ENCODE data around the gene PTGR2. TPM values are rescaled to one million over a fixed set of nuclear protein-coding genes. Genes with fewer than 3 reads are reported as not detected.

The PTGR2 gene
- total RNA-seq, 1 experiment from 2014 or later = 17.1 TPM

DNA sequence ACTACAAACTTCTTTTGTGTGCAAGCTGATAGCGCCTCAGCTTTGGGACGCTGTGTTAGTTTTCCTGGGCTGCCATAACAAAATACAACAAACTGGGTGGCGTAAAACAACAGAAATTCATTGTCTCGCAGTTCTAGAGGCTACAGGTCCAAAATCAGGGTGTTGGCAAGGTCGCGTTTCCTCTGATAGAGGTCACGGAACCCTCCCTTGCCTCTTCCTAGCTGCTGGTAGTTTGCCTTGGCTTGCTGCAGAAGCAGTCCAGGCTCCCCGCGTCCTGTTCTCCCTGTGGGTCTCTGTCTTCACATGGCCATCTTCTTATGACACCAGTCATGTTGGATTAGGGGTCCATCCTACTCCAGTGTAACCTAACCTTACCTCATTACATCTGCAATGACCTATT is 32.8 kb upstream of the PTGR2 start:
- no peak overlapping the region for H3K4me3 ChIP-seq (ENCODE audit: low read depth in 2 of 2, low read length in 2 of 2)
- H3K27me3 ChIP-seq (ENCODE audit: control insufficient read depth, insufficient read depth, low read length) = no peaks in the 10 kb centered on the region
- intact Hi-C loops (cut with micrococcal nuclease; ENCODE audit: unreplicated experiment) = no loop called here
- in situ Hi-C loops (cut with HindIII; ENCODE audit: low pct_unique_long_range_greater_than_20kb, low sequenced_read_pairs) = no loop called here
- TF ChIP-seq REST (IDR thresholded peaks at IDR 0.05; ENCODE audit: insufficient read depth in 1 of 2, low read depth in 2 of 2, low read length in 1 of 2) (no peak), TCF7L2 (IDR thresholded peaks at IDR 0.05; ENCODE audit: low read depth, low read length) (no peak), SIN3A (IDR thresholded peaks at IDR 0.05; ENCODE audit: borderline replicate concordance, insufficient read depth, low read depth, low read length) (no peak), CTCF (IDR thresholded peaks at IDR 0.05) (no peak), POLR2AphosphoS5 (IDR thresholded peaks at IDR 0.05; ENCODE audit: low read depth, low read length) (no peak)
- POLR2A ChIA-PET = no interaction called here
- no peaks in the 10 kb centered on the region for H3K36me3 ChIP-seq (ENCODE audit: control insufficient read depth, insufficient read depth, low read length)
- no peak for DNase-seq (ENCODE audit: low read depth, low spot score)
- no peaks in the 10 kb centered on the region for H3K4me1 ChIP-seq (ENCODE audit: control insufficient read depth, insufficient read depth, low read length)
- ATAC-seq = no peak
- CTCF ChIA-PET = interaction anchor here (0.8 kb wide), 1 partner anchor 35 kb away, joined by 5 read pairs; no protein-coding TSS in a partner anchor
- no peaks in the 10 kb centered on the region for H3K9me3 ChIP-seq (ENCODE audit: control insufficient read depth, insufficient read depth, low read depth, low read length)
- H3K27ac ChIP-seq (ENCODE audit: low read length) = no peak overlapping the region
- no TSS peak for BruUV-seq (replicated peaks)

DNA sequence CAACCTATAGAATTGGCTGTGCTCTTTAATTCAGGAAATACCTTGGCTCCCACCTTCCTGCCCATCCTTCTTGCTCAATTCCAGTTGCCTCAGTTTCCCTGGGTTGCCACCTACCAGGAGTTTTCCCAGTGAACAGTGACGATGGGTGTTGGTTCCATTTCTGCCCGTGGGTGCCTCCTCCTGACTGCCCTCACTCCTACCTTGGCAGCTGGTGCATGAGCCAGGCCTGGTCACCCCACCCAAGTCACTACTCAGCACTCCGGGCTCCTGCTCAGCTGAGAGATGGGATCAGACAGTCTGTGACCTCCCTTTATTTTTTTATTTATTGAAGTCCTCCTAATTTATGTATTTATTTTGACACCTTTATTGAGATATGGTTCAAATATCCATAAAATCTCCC is 31.0 kb upstream of the PTGR2 start:
- in situ Hi-C loops (cut with HindIII; ENCODE audit: low pct_unique_long_range_greater_than_20kb, low sequenced_read_pairs) = no loop called here
- CTCF ChIA-PET = no interaction called here
- BruUV-seq (replicated peaks) = no TSS peak
- Histone ChIP-seq H3K36me3 (ENCODE audit: control insufficient read depth, insufficient read depth, low read length) (no peaks in the 10 kb centered on the region), H3K4me3 (ENCODE audit: low read depth in 2 of 2, low read length in 2 of 2) (no peak overlapping the region), H3K27ac (ENCODE audit: low read length) (no peak overlapping the region), H3K27me3 (ENCODE audit: control insufficient read depth, insufficient read depth, low read length) (no peaks in the 10 kb centered on the region), H3K9me3 (ENCODE audit: control insufficient read depth, insufficient read depth, low read depth, low read length) (no peaks in the 10 kb centered on the region), H3K4me1 (ENCODE audit: control insufficient read depth, insufficient read depth, low read length) (peaks cover 10% of the 10 kb centered on the region)
- POLR2A ChIA-PET = no interaction called here
- ATAC-seq (no peak), DNase-seq (ENCODE audit: low read depth, low spot score) (no peak)
- intact Hi-C loops (cut with micrococcal nuclease; ENCODE audit: unreplicated experiment) = loop anchor here (10.0 kb wide), 1 partner anchor 56 kb away; a partner anchor contains a TSS
- no peak for TF ChIP-seq TCF7L2 (IDR thresholded peaks at IDR 0.05; ENCODE audit: low read depth, low read length)
- TF ChIP-seq POLR2AphosphoS5 (IDR thresholded peaks at IDR 0.05; ENCODE audit: low read depth, low read length) = no peak
- no peak for TF ChIP-seq SIN3A (IDR thresholded peaks at IDR 0.05; ENCODE audit: borderline replicate concordance, insufficient read depth, low read depth, low read length)
- TF ChIP-seq CTCF (IDR thresholded peaks at IDR 0.05) = no peak
- TF ChIP-seq REST (IDR thresholded peaks at IDR 0.05; ENCODE audit: insufficient read depth in 1 of 2, low read depth in 2 of 2, low read length in 1 of 2) = no peak
